Measurements from ENCODE around the gene ANKH.

DNA sequence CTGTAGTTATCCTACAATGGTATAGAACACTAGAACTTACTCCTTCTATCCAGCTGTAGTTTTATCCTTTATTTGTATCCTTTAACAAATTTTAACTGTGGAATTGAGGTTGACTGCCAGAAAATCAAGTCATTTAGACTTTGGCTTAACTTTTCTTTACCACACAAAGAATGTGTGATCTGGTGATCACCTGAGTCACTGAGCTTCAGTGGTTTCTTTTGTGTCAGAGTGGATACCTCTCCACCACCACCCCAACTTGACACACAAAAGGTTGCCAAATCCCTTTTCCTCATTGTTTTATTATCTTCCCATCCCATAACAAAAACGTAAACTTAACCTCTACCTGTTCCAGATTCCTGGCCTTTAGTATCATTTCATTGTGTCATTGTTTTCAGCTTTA lies 201.6 kb downstream of the ANKH start:
- TF ChIP-seq CBFB (CRISPR knock-in tag; IDR thresholded peaks at IDR 0.05; ENCODE audit: low read depth) (no peak), SP1 (CRISPR knock-in tag; conservative IDR thresholded peaks at IDR 0.05) (no peak)
- TF ChIP-seq, protein P1, sequence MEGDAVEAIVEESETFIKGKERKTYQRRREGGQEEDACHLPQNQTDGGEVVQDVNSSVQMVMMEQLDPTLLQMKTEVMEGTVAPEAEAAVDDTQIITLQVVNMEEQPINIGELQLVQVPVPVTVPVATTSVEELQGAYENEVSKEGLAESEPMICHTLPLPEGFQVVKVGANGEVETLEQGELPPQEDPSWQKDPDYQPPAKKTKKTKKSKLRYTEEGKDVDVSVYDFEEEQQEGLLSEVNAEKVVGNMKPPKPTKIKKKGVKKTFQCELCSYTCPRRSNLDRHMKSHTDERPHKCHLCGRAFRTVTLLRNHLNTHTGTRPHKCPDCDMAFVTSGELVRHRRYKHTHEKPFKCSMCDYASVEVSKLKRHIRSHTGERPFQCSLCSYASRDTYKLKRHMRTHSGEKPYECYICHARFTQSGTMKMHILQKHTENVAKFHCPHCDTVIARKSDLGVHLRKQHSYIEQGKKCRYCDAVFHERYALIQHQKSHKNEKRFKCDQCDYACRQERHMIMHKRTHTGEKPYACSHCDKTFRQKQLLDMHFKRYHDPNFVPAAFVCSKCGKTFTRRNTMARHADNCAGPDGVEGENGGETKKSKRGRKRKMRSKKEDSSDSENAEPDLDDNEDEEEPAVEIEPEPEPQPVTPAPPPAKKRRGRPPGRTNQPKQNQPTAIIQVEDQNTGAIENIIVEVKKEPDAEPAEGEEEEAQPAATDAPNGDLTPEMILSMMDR (IDR thresholded peaks at IDR 0.05), result no peak
- TF ChIP-seq, protein P2, sequence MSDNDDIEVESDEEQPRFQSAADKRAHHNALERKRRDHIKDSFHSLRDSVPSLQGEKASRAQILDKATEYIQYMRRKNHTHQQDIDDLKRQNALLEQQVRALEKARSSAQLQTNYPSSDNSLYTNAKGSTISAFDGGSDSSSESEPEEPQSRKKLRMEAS (CRISPR knock-in tag; IDR thresholded peaks at IDR 0.05), result no peak
- TF ChIP-seq, protein P3, sequence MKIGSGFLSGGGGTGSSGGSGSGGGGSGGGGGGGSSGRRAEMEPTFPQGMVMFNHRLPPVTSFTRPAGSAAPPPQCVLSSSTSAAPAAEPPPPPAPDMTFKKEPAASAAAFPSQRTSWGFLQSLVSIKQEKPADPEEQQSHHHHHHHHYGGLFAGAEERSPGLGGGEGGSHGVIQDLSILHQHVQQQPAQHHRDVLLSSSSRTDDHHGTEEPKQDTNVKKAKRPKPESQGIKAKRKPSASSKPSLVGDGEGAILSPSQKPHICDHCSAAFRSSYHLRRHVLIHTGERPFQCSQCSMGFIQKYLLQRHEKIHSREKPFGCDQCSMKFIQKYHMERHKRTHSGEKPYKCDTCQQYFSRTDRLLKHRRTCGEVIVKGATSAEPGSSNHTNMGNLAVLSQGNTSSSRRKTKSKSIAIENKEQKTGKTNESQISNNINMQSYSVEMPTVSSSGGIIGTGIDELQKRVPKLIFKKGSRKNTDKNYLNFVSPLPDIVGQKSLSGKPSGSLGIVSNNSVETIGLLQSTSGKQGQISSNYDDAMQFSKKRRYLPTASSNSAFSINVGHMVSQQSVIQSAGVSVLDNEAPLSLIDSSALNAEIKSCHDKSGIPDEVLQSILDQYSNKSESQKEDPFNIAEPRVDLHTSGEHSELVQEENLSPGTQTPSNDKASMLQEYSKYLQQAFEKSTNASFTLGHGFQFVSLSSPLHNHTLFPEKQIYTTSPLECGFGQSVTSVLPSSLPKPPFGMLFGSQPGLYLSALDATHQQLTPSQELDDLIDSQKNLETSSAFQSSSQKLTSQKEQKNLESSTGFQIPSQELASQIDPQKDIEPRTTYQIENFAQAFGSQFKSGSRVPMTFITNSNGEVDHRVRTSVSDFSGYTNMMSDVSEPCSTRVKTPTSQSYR (CRISPR knock-in tag; IDR thresholded peaks at IDR 0.05), result no peak
- TF ChIP-seq, protein P4, sequence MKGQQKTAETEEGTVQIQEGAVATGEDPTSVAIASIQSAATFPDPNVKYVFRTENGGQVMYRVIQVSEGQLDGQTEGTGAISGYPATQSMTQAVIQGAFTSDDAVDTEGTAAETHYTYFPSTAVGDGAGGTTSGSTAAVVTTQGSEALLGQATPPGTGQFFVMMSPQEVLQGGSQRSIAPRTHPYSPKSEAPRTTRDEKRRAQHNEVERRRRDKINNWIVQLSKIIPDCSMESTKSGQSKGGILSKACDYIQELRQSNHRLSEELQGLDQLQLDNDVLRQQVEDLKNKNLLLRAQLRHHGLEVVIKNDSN (CRISPR knock-in tag; IDR thresholded peaks at IDR 0.05), result no peak
